ENCODE measurements around the gene SYNE4. TPM values are rescaled to one million over a fixed set of nuclear protein-coding genes. Genes with fewer than 3 reads are reported as not detected.

Gene SYNE4
- 4.4 and 5.3 TPM in 2 replicates for total RNA-seq

- peak within 1 kb of the TSS; percentile 53 for H3K4me3 ChIP-seq (ENCODE audit: low read depth, low read length)
- DNase-seq (ENCODE audit: low read depth): no peak
- no peak for TF ChIP-seq CTCF (conservative IDR thresholded peaks at IDR 0.05; ENCODE audit: low read depth, low read length)
Measured at GRCh38 chr19:36008336-36008978, at the start of gene SYNE4. Gene SYNE4, minus strand, starts transcription at chr19:36008813. Its CDS starts 132 bp downstream, at chr19:36008681.

GRCh38 chr19:36054733-36055686 lies 46.4 kb upstream of the SYNE4 start, which contains the start of gene WDR62:
Gene WDR62, plus strand, starts transcription at chr19:36054897. Its CDS starts 75 bp downstream, at chr19:36054972.
- no peak for DNase-seq (ENCODE audit: low read depth)

GRCh38 chr19:36054119-36054732 lies 45.6 kb upstream of the SYNE4 start, which contains the start of gene THAP8:
Gene THAP8, minus strand, starts transcription at chr19:36054285. Its CDS starts 68 bp downstream, at chr19:36054217.
- peak; percentile 48 for TF ChIP-seq CTCF (conservative IDR thresholded peaks at IDR 0.05; ENCODE audit: low read depth, low read length)
- H3K4me3 ChIP-seq (ENCODE audit: low read depth, low read length): peak within 1 kb of the TSS; percentile 88
- peak; percentile 89 for DNase-seq (ENCODE audit: low read depth)

More at GRCh38 chr19:36054733-36055686, 46.4 kb upstream of the SYNE4 start, which contains the start of gene WDR62:
- peak within 1 kb of the TSS; percentile 88 for H3K4me3 ChIP-seq (ENCODE audit: low read depth, low read length)
- no peak for TF ChIP-seq CTCF (conservative IDR thresholded peaks at IDR 0.05; ENCODE audit: low read depth, low read length)

- H3K4me3 ChIP-seq (ENCODE audit: low read depth, low read length): no peak overlapping the region
- DNase-seq (ENCODE audit: low read depth): no peak
- no peak for TF ChIP-seq CTCF (conservative IDR thresholded peaks at IDR 0.05; ENCODE audit: low read depth, low read length)
Measured at GRCh38 chr19:36051637-36052036, 43.0 kb upstream of the SYNE4 start.

GRCh38 chr19:36051236-36051635 lies 42.6 kb upstream of the SYNE4 start:
- H3K4me3 ChIP-seq (ENCODE audit: low read depth, low read length): no peak overlapping the region
- DNase-seq (ENCODE audit: low read depth): no peak
- peak; percentile 63 for TF ChIP-seq CTCF (conservative IDR thresholded peaks at IDR 0.05; ENCODE audit: low read depth, low read length)

- DNase-seq (ENCODE audit: low read depth): no peak
- no peak for TF ChIP-seq CTCF (conservative IDR thresholded peaks at IDR 0.05; ENCODE audit: low read depth, low read length)
- no peak overlapping the region for H3K4me3 ChIP-seq (ENCODE audit: low read depth, low read length)
Measured at GRCh38 chr19:36049080-36049698, 40.6 kb upstream of the SYNE4 start.
